Ovary (tissue), 9 donors: ENCODE data around the gene PTTG1IP. TPM values are rescaled to one million over a fixed set of nuclear protein-coding genes. Genes with fewer than 3 reads are reported as not detected.

ENCODE experiments used
- DNase-seq, 5 donors: peaks; one replicate each; pipeline ENCODE4 v3.0.0-alpha.2; 2019 to 2020
- H3K27ac ChIP-seq, 2 donors: fragments of 200-600 bp; one replicate each; pipeline versions ENCODE4 v1.5.1 to v1.8.0; 2019 to 2022
- H3K27me3 ChIP-seq: fragments of 200-600 bp; one replicate; pipeline ENCODE4 v1.8.0; 2022
- H3K36me3 ChIP-seq: fragments of 200-600 bp; sonication (generic); one replicate; pipeline ENCODE4 v1.5.1; 2019
- H3K4me1 ChIP-seq: one replicate; pipeline ENCODE4 v1.8.1; 2013; ENCODE audit warnings: mild to moderate bottlenecking, moderate library complexity; ENCODE audit not compliant: insufficient read depth
- H3K4me3 ChIP-seq: fragments of 200-600 bp; sonication (generic); one replicate; pipeline ENCODE4 v1.5.1; 2017
- H3K9me3 ChIP-seq, 2 donors: fragments of 200-600 bp in 1 of 2; sonication (generic) in 1 of 2; one replicate each; pipeline versions ENCODE4 v1.5.1 to v1.8.1; 2013 to 2019; ENCODE audit warnings: mild to moderate bottlenecking in 1 of 2, moderate library complexity in 1 of 2
- EP300 ChIP-seq: sonication (generic); formaldehyde crosslinking; IDR thresholded peaks from one replicate; pipeline ENCODE4 v1.6.1; 2017; ENCODE audit warnings: antibody characterized with exemption
- POLR2A ChIP-seq: fragments of 450-650 bp; IDR thresholded peaks from one replicate; pipeline ENCODE4 v1.6.1; 2017; ENCODE audit warnings: antibody characterized with exemption, mild to moderate bottlenecking, moderate library complexity
- WGBS, 3 donors: extraction: QIAGEN DNeasy Blood & Tissue Kit in 1 of 3; methylation state at CpG; one replicate each; pipeline versions ENCODE4 v1.1.5 to v1.1.7; 2013 to 2017; 5-methylcytosine and 5-hydroxymethylcytosine counted together
- intact Hi-C, 4 donors: fragments of 100-400 bp; cut with DNase I; formaldehyde crosslinking; loops; one replicate each; pipeline versions ENCODE4 v1.11.0 to v1.15.1; 2022 to 2023
- polyA plus RNA-seq, 2 donors: library from polyadenylated mRNA; stranded (reverse); fragments of 200-250 nt in 1 of 2; fragments of 350-450 nt in 1 of 2; fragmentation: Illumina TruSeq in 1 of 2; extraction: RNeasy Lipid Tissue Mini Kit (QIAGEN cat#74804) in 1 of 2; gene quantifications; one replicate each; pipeline ENCODE4 v1.2.3, GENCODE V29; 2013 to 2014
- total RNA-seq, 7 donors: library from RNA; depleted of rRNA in 2 of 7; stranded (reverse); fragments of >200 nt in 2 of 7; fragmentation: NEBNext Ultra II Directional in 3 of 7; extraction: Animal tissue kit (Norgen Biotek cat#: 25700) in 3 of 7; gene quantifications; one replicate each; pipeline versions ENCODE4 v1.1.0 to v1.2.4, GENCODE V29; 2016 to 2023
- TF ChIP-seq, protein P1 (sequence below), 3 donors: fragments of 450-650 bp in 2 of 3; fragments of 200-600 bp in 1 of 3; IDR thresholded peaks; one replicate each; pipeline versions ENCODE4 v1.5.1 to v1.8.0; 2016 to 2022; ENCODE audit warnings: antibody characterized with exemption in 3 of 3, mild to moderate bottlenecking in 1 of 3
- donor health status: DM: no; HTN: no; CAD: no; lungs with moderate emphysema.
- donor health status: DM: no; HTN: no; CAD: no.
- donor health status: Bipolar disorder and iron deficiency.
- donor health status: DM: yes; HTN: yes; CAD: no.
- donor health status: DM: no; HTN: no; CAD: no.
- donor health status: DM: yes; HTN: yes; CAD: no.

The PTTG1IP gene
- total and polyA plus RNA-seq, 9 donors, result 133 to 420 (median 144) TPM

GRCh38 chr21:44816761-44817505 is 56.6 kb downstream of the PTTG1IP start:
- Histone ChIP-seq H3K9me3 (no peaks in the 10 kb centered on the region), H3K27ac (no peak overlapping the region), H3K4me1 (peaks cover 14% of the 10 kb centered on the region), H3K36me3 (no peaks in the 10 kb centered on the region), H3K4me3 (peak overlapping the region; percentile 59), H3K27me3 (no peaks in the 10 kb centered on the region)
- intact Hi-C loops, result loop anchor here in 1 of 4 donors (2.0 to 10.0 kb wide), 2 partner anchors 58 to 118 kb away; no protein-coding TSS in a partner anchor
- DNase-seq, result peak in 2 of 5 donors; percentile 36 to 66
- no peak for TF ChIP-seq EP300
- no peak for TF ChIP-seq POLR2A
- TF ChIP-seq, protein P1, sequence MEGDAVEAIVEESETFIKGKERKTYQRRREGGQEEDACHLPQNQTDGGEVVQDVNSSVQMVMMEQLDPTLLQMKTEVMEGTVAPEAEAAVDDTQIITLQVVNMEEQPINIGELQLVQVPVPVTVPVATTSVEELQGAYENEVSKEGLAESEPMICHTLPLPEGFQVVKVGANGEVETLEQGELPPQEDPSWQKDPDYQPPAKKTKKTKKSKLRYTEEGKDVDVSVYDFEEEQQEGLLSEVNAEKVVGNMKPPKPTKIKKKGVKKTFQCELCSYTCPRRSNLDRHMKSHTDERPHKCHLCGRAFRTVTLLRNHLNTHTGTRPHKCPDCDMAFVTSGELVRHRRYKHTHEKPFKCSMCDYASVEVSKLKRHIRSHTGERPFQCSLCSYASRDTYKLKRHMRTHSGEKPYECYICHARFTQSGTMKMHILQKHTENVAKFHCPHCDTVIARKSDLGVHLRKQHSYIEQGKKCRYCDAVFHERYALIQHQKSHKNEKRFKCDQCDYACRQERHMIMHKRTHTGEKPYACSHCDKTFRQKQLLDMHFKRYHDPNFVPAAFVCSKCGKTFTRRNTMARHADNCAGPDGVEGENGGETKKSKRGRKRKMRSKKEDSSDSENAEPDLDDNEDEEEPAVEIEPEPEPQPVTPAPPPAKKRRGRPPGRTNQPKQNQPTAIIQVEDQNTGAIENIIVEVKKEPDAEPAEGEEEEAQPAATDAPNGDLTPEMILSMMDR (IDR thresholded peaks at IDR 0.05), result no peak
- WGBS, 3 donors, result 49 to 53% (median 50%) methylated on average over 54 to 57 of the region's 57 CpGs

DNA sequence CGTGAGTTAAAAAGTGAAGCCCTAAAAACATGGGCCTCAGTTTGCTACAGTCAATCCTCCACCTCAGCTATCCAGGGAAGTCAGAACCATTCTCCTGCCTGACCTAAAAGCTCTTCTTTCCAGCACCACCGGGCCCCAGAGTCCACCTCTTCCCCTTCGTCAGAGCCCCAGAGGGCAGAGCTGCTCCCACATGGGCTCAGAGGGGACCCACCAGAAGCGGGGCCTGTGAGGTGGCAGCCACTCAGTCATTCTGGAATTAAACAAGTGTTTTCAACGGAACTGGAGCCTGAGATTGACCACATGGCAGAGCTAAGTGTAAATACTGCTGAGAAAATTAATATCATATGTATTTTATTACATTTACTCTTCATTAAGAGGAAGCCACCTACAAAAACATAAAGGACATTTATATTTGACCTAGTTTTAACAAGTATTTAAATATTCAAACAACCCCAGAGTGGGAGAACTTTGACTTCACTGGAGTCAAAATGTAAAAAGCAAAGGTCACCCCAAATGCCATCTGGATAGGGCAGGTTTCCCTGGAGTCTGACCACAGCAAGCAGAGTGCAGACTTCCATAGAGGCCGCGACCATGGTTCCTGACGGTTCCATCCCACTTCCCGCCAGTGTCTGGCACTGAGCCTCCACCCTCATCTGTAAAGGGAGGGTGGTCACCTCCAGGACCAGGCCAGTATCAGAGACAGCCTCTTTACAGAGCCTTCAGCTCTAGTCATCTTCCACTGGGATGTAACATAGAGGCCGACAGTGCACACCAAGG is 57.5 kb downstream of the PTTG1IP start:
- intact Hi-C loops, result loop anchor here in 1 of 4 donors (2.0 to 10.0 kb wide), 2 partner anchors 59 to 119 kb away; no protein-coding TSS in a partner anchor
- Histone ChIP-seq H3K27ac (no peak overlapping the region), H3K4me3 (no peak overlapping the region), H3K27me3 (no peaks in the 10 kb centered on the region), H3K9me3 (no peaks in the 10 kb centered on the region), H3K4me1 (peaks cover 14% of the 10 kb centered on the region), H3K36me3 (no peaks in the 10 kb centered on the region)
- WGBS, 3 donors, result 73 to 75% (median 75%) methylated on average over 10 of the region's 10 CpGs
- TF ChIP-seq POLR2A (no peak), EP300 (no peak)
- peak in 4 of 5 donors; percentile 43 to 53 (median 50) for DNase-seq

GRCh38 chr21:44815225-44815624 is 58.3 kb downstream of the PTTG1IP start:
- Histone ChIP-seq H3K9me3 (no peaks in the 10 kb centered on the region), H3K4me1 (peaks cover 14% of the 10 kb centered on the region), H3K27ac (no peak overlapping the region), H3K4me3 (no peak overlapping the region), H3K27me3 (no peaks in the 10 kb centered on the region), H3K36me3 (no peaks in the 10 kb centered on the region)
- DNase-seq, result no peak
- TF ChIP-seq POLR2A, result no peak
- TF ChIP-seq, protein P1 (IDR thresholded peaks at IDR 0.05), result no peak
- TF ChIP-seq EP300, result no peak
- WGBS, 3 donors, result 88 to 90% (median 89%) methylated on average over 7 to 8 of the region's 8 CpGs
- intact Hi-C loops, result loop anchor here in 1 of 4 donors (10.0 kb wide), 1 partner anchor 120 kb away; no protein-coding TSS in a partner anchor

DNA sequence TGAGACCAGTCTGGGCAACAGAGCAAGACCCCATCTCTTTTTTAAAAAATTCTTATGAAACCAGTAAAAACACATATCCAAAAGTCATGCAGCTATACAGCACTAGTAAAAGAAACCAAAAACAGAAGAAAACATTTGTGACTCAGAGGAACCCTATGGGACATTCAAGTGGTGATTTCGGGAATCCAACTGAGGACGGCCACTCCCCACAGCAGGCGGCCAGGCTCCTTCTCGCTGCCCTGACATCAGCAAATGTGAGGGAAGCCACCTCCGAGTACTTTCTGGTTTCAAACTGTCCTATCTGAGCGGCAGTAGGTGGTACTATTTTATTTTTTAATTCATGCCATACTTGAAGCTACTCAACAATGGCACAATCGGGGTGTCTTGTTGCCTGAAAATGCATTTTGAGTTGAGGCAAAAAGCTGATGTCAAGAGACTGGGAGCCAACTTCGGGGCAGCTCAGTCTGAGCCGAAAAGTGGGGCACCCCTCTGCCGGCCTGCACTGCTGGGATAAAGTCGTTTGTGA is 58.9 kb downstream of the PTTG1IP start:
- no peaks in the 10 kb centered on the region for H3K27me3 ChIP-seq
- H3K4me3 ChIP-seq, result no peak overlapping the region
- WGBS, 3 donors, result 83 to 89% (median 88%) methylated on average over 11 of the region's 11 CpGs
- H3K4me1 ChIP-seq, result peaks cover 14% of the 10 kb centered on the region
- DNase-seq, result no peak
- H3K36me3 ChIP-seq, result no peaks in the 10 kb centered on the region
- H3K27ac ChIP-seq, result no peak overlapping the region
- intact Hi-C loops, result loop anchor here in 1 of 4 donors (10.0 kb wide), 1 partner anchor 120 kb away; no protein-coding TSS in a partner anchor
- TF ChIP-seq POLR2A (no peak), EP300 (no peak)
- TF ChIP-seq, protein P1 (IDR thresholded peaks at IDR 0.05), result no peak
- no peaks in the 10 kb centered on the region for H3K9me3 ChIP-seq
